Limb (tissue), 2 donors: Measurements from ENCODE around the gene FRMD6.
A peak's percentile ranks its signal among the peaks of the same experiment; 100 is the strongest.

Source experiments
- DNase-seq, 2 donors: peaks; one replicate each; pipeline ENCODE4 v3.0.0-alpha.2; 2016; ENCODE audit errors: extremely low spot score in 2 of 2

The FRMD6 gene

GRCh38 chr14:51774209-51774608 lies 122.5 kb downstream of the FRMD6 start:
- DNase-seq: no peak

DNA sequence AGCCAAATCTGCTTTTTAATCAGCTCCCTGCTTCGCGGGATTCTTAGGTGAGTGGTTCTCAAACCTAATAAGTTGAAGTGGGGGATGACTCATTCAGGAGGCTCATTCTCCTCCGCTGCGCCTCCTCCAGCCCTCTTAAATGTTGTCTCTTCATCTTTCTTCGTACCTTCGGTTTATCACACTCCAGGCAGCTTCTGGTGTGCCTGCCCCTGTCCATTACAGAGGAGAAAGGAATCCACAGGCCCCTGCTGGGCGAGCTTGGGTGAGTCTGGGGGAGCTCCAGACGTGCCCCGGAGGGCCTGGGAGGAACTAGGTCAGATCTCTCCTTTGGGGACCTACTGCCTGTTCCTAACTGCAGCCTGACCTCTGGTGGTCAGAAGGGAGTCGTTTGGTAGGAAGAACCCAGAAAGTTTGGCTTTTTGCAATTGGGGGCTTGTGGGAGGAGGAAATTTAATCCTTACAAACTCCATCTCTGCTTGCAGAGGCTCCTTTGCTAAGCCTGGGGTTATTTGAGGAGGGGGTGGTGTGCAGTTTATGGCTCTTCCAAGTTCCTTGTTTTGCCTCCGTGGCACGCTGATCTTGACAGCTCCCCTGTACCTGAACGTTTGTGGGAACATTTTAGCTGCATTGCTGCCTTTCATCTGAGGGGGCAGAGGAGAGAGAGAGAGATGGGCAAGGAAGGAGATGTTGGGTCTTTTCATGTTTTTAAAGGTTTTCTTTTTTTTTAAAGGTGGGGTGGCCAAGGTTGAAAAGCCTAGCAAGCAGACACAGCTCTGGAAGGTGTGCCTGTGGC lies 124.6 kb downstream of the FRMD6 start:
- DNase-seq: peak; percentile 53 to 72

- DNase-seq: peak; percentile 71 to 81
Observed at GRCh38 chr14:51780006-51780692, 128.4 kb downstream of the FRMD6 start.
